Suprapubic skin (tissue), 4 donors: ENCODE measurements around the gene ELMO1.

Source experiments
- POLR2A ChIP-seq, 2 donors: fragments of 450-650 bp; IDR thresholded peaks; one replicate each; pipeline ENCODE4 v1.6.1; 2017; ENCODE audit warnings: antibody characterized with exemption in 2 of 2, mild to moderate bottlenecking in 2 of 2, moderate library complexity in 2 of 2
- POLR2AphosphoS5 ChIP-seq, 3 donors: sonication (generic); formaldehyde crosslinking; IDR thresholded peaks; one replicate each; pipeline ENCODE4 v1.6.1; 2017; ENCODE audit warnings: antibody characterized with exemption in 3 of 3
- TF ChIP-seq, protein P1 (sequence below), 2 donors: fragments of 200-600 bp in 1 of 2; fragments of 450-650 bp in 1 of 2; sonication (generic) in 1 of 2; IDR thresholded peaks; one replicate each; pipeline ENCODE4 v1.5.1; 2016 to 2019; ENCODE audit warnings: antibody characterized with exemption in 2 of 2, mild to moderate bottlenecking in 1 of 2, moderate library complexity in 1 of 2

DNA sequence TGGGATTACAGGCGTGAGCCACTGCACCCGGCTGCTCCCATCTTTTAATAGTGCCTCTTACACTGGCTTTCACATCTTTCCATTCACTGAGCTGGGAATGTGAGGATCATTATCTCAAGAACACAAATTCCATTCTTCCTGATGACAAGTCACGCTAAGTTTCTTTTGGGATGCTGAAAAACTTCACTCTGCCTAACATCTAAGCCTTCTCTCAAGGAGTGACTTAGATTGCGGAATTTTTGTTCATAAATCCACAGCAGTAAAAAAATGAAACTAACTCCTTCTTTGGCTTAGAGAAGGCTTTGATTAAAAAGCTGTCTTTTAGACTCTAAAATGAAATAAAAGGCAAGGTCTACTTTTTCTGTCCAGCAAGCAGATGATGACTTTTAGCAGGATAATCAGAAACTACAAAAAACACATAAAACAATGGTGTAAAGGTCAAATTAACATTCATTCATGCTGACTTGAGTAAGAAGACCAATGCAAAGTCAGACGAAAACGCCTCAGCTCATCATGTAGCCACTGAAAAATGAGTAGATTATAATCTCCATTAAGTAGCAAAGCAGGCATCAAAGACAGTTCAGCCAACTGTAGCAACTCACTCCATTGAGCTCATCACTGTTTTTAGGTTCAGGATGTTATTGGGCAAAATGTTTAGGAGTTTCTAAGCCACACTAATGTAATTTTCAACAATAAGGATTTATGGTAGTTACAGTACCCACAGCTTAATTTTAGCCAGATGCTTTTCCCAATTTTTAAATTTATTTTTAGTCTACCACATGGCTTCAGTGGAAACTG is 178.8 kb downstream of the ELMO1 start:
- TF ChIP-seq, protein P1, sequence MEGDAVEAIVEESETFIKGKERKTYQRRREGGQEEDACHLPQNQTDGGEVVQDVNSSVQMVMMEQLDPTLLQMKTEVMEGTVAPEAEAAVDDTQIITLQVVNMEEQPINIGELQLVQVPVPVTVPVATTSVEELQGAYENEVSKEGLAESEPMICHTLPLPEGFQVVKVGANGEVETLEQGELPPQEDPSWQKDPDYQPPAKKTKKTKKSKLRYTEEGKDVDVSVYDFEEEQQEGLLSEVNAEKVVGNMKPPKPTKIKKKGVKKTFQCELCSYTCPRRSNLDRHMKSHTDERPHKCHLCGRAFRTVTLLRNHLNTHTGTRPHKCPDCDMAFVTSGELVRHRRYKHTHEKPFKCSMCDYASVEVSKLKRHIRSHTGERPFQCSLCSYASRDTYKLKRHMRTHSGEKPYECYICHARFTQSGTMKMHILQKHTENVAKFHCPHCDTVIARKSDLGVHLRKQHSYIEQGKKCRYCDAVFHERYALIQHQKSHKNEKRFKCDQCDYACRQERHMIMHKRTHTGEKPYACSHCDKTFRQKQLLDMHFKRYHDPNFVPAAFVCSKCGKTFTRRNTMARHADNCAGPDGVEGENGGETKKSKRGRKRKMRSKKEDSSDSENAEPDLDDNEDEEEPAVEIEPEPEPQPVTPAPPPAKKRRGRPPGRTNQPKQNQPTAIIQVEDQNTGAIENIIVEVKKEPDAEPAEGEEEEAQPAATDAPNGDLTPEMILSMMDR (IDR thresholded peaks at IDR 0.05), result no peak
- no peak for TF ChIP-seq POLR2AphosphoS5 (IDR thresholded peaks at IDR 0.05)
- no peak for TF ChIP-seq POLR2A (IDR thresholded peaks at IDR 0.05)
